HepG2 (cell line): ENCODE results near the gene HES6. TPM values are rescaled to one million over a fixed set of nuclear protein-coding genes. Genes with fewer than 3 reads are reported as not detected.

Experiments
- AGO2 ChIP-seq: fragments of 200-400 bp; formaldehyde crosslinking; optimal IDR thresholded peaks from 2 replicates; pipeline ENCODE3; 2017; ENCODE audit warnings: mild to moderate bottlenecking, low read depth, low read length, moderate library complexity
- DPF2 ChIP-seq: sonication (generic); formaldehyde crosslinking; IDR thresholded peaks from 2 replicates; pipeline ENCODE4 v1.4.0; 2020; ENCODE audit warnings: mild to moderate bottlenecking, low read depth, missing genetic modification reagents, borderline replicate concordance
- EP300 ChIP-seq, 3 experiments: sonication (generic) in 1 of 3; formaldehyde crosslinking in 1 of 3; IDR thresholded peaks; 2 replicates each; pipeline versions ENCODE4 v1.5.1 to v1.6.1; 2011 to 2020; ENCODE audit warnings: low read depth in 2 of 3, low read length in 2 of 3, borderline replicate concordance in 1 of 3, improper control_type of control experiment in 1 of 3, mild to moderate bottlenecking in 1 of 3, missing genetic modification reagents in 1 of 3, moderate library complexity in 1 of 3
- HMGA1 ChIP-seq: sonication (generic); formaldehyde crosslinking; conservative IDR thresholded peaks from 2 replicates; pipeline ENCODE4 v1.4.0; 2020; ENCODE audit warnings: missing genetic modification reagents
- HMGXB4 ChIP-seq, 2 experiments: sonication (generic) in 1 of 2; formaldehyde crosslinking in 1 of 2; IDR thresholded peaks; 2 replicates each; pipeline versions ENCODE4 v1.4.0 to v1.6.1; 2018 to 2020; ENCODE audit warnings: missing genetic modification reagents in 2 of 2, borderline replicate concordance in 1 of 2, low read depth in 1 of 2, mild to moderate bottlenecking in 1 of 2, missing biosample characterization in 1 of 2
- JUND ChIP-seq: sonication (generic); formaldehyde crosslinking; IDR thresholded peaks from 2 replicates; pipeline ENCODE4 v1.8.0; 2022; ENCODE audit warnings: mild to moderate bottlenecking, missing genetic modification reagents
- MAFF ChIP-seq: IDR thresholded peaks from 2 replicates; pipeline ENCODE4 v1.6.1; 2011; ENCODE audit warnings: low read depth, low read length, improper control_type of control experiment
- MYC ChIP-seq: sonication (generic); formaldehyde crosslinking; IDR thresholded peaks from 2 replicates; pipeline ENCODE4 v1.9.0; 2021; ENCODE audit warnings: missing genetic modification reagents, borderline replicate concordance
- PAXIP1 ChIP-seq: sonication (generic); formaldehyde crosslinking; conservative IDR thresholded peaks from 2 replicates; pipeline ENCODE4 v1.4.0; 2020; ENCODE audit warnings: mild to moderate bottlenecking, missing genetic modification reagents, moderate library complexity
- RXRA ChIP-seq: sonication (generic); formaldehyde crosslinking; IDR thresholded peaks from 2 replicates; pipeline ENCODE4 v1.5.1; 2020; ENCODE audit warnings: missing genetic modification reagents
- SATB2 ChIP-seq: sonication (generic); formaldehyde crosslinking; IDR thresholded peaks from 2 replicates; pipeline ENCODE4 v1.5.0; 2020; ENCODE audit warnings: missing genetic modification reagents
- SIN3A ChIP-seq: IDR thresholded peaks from 2 replicates; pipeline ENCODE4 v1.6.1; 2011; ENCODE audit warnings: low read depth, mild to moderate bottlenecking, control low read depth, low read length, borderline replicate concordance
- ZBTB1 ChIP-seq: sonication (generic); formaldehyde crosslinking; IDR thresholded peaks from 2 replicates; pipeline ENCODE4 v1.4.0; 2020; ENCODE audit warnings: missing genetic modification reagents, borderline replicate concordance
- ZFP37 ChIP-seq: sonication (generic); formaldehyde crosslinking; IDR thresholded peaks from 2 replicates; pipeline ENCODE4 v1.4.0; 2020; ENCODE audit warnings: missing genetic modification reagents, borderline replicate concordance
- ZNF317 ChIP-seq: sonication (generic); formaldehyde crosslinking; IDR thresholded peaks from 2 replicates; pipeline ENCODE4 v1.5.0; 2020; ENCODE audit warnings: mild to moderate bottlenecking, missing genetic modification reagents
- ZNF672 ChIP-seq: sonication (generic); formaldehyde crosslinking; IDR thresholded peaks from 2 replicates; pipeline ENCODE4 v1.8.1; 2022; ENCODE audit warnings: missing genetic modification reagents
- ZNF766 ChIP-seq: sonication (generic); formaldehyde crosslinking; IDR thresholded peaks from 2 replicates; pipeline ENCODE4 v1.5.0; 2020; ENCODE audit warnings: missing genetic modification reagents, borderline replicate concordance
- polyA plus RNA-seq, 8 experiments: library from polyadenylated mRNA; depleted of rRNA in 3 of 8; stranded (reverse) in 7 of 8; unstranded in 1 of 8; fragments of >200 nt; fragmentation: Illumina TruSeq in 4 of 8; extraction: Trizol in 4 of 8; gene quantifications; 2 replicates each; pipeline versions ENCODE4 v1.2.1 to v1.2.3, GENCODE V29; 2011 to 2016; ENCODE audit warnings: low read depth in 4 of 8, missing spikeins in 1 of 8, mixed read lengths in 1 of 8; ENCODE audit not compliant: insufficient read depth in 1 of 8
- total RNA-seq, 5 experiments: library from RNA; depleted of rRNA; stranded (reverse); fragments of >200 nt; fragmentation: Illumina TruSeq; extraction: Trizol; gene quantifications; 2 replicates each; pipeline ENCODE4 v1.2.3, GENCODE V29; 2016; ENCODE audit warnings: low read depth in 1 of 5
- TF ChIP-seq, protein P1 (sequence below): sonication (generic); formaldehyde crosslinking; IDR thresholded peaks from 2 replicates; pipeline ENCODE4 v1.4.0; 2020; ENCODE audit warnings: missing genetic modification reagents
- TF ChIP-seq, protein P2 (sequence below): sonication (generic); formaldehyde crosslinking; IDR thresholded peaks from 2 replicates; pipeline ENCODE4 v1.5.1; 2020; ENCODE audit warnings: missing genetic modification reagents, mild to moderate bottlenecking, borderline replicate concordance

Gene HES6
- total and polyA plus RNA-seq, 2 of the 13 experiments (the other 11 are each of a cell fraction or from before 2014, with no cell fraction given): 19.5 to 82.8 TPM

GRCh38 chr2:238285653-238286082 lies 45.8 kb upstream of the HES6 start (continued):
- TF ChIP-seq SATB2: no peak
- no peak for TF ChIP-seq ZBTB1
- no peak for TF ChIP-seq JUND (CRISPR knock-in tag)
- peak; percentile 84 for TF ChIP-seq PAXIP1 (CRISPR knock-in tag)
- 0 out of 4 replicates have a peak, but pooled peaks of 1 of the 2 experiments have one; percentile 42 for TF ChIP-seq HMGXB4 (CRISPR knock-in tag; IDR thresholded peaks at IDR 0.05; ENCODE audit: borderline replicate concordance in 1 of 2, low read depth in 1 of 2)
- TF ChIP-seq, protein P1, sequence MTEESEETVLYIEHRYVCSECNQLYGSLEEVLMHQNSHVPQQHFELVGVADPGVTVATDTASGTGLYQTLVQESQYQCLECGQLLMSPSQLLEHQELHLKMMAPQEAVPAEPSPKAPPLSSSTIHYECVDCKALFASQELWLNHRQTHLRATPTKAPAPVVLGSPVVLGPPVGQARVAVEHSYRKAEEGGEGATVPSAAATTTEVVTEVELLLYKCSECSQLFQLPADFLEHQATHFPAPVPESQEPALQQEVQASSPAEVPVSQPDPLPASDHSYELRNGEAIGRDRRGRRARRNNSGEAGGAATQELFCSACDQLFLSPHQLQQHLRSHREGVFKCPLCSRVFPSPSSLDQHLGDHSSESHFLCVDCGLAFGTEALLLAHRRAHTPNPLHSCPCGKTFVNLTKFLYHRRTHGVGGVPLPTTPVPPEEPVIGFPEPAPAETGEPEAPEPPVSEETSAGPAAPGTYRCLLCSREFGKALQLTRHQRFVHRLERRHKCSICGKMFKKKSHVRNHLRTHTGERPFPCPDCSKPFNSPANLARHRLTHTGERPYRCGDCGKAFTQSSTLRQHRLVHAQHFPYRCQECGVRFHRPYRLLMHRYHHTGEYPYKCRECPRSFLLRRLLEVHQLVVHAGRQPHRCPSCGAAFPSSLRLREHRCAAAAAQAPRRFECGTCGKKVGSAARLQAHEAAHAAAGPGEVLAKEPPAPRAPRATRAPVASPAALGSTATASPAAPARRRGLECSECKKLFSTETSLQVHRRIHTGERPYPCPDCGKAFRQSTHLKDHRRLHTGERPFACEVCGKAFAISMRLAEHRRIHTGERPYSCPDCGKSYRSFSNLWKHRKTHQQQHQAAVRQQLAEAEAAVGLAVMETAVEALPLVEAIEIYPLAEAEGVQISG (CRISPR knock-in tag): peak; percentile 61
- TF ChIP-seq AGO2: no peak
- no peak for TF ChIP-seq ZNF317 (CRISPR knock-in tag)
- TF ChIP-seq MYC: no peak
- TF ChIP-seq EP300 (IDR thresholded peaks at IDR 0.05; ENCODE audit: low read depth in 2 of 2, low read length in 2 of 2): peak; percentile 83 to 95
- TF ChIP-seq EP300 (CRISPR knock-in tag; IDR thresholded peaks at IDR 0.05; ENCODE audit: borderline replicate concordance): peak; percentile 70; the same call in 1 of the 2 replicates
- TF ChIP-seq DPF2 (CRISPR knock-in tag): 0 out of 2 replicates have a peak, but pooled peaks have one; percentile 24
- no peak for TF ChIP-seq HMGA1 (CRISPR knock-in tag)
- no peak; the same call in 1 of the 2 replicates for TF ChIP-seq ZNF766 (CRISPR knock-in tag)
- TF ChIP-seq MAFF: peak; percentile 42
- TF ChIP-seq RXRA (CRISPR knock-in tag): peak; percentile 32; the same call in 1 of the 2 replicates
- TF ChIP-seq ZFP37 (CRISPR knock-in tag): no peak
- no peak for TF ChIP-seq ZNF672 (CRISPR knock-in tag)
- TF ChIP-seq SIN3A: peak; percentile 98
- TF ChIP-seq, protein P2, sequence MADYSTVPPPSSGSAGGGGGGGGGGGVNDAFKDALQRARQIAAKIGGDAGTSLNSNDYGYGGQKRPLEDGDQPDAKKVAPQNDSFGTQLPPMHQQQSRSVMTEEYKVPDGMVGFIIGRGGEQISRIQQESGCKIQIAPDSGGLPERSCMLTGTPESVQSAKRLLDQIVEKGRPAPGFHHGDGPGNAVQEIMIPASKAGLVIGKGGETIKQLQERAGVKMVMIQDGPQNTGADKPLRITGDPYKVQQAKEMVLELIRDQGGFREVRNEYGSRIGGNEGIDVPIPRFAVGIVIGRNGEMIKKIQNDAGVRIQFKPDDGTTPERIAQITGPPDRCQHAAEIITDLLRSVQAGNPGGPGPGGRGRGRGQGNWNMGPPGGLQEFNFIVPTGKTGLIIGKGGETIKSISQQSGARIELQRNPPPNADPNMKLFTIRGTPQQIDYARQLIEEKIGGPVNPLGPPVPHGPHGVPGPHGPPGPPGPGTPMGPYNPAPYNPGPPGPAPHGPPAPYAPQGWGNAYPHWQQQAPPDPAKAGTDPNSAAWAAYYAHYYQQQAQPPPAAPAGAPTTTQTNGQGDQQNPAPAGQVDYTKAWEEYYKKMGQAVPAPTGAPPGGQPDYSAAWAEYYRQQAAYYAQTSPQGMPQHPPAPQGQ: no peak
